Endothelial cell (in vitro differentiated cells): ENCODE data around the gene OR5B12. TPM values are rescaled to one million over a fixed set of nuclear protein-coding genes. Genes with fewer than 3 reads are reported as not detected.

Experiments
- DNase-seq: peaks from one replicate; pipeline ENCODE4 v3.0.0; 2021; ENCODE audit warnings: low spot score
- H3K27ac Mint-ChIP-seq: one replicate; pipeline ENCODE4 v1.8.0; 2021; ENCODE audit warnings: mixed read lengths, inconsistent platforms; ENCODE audit not compliant: unreplicated experiment
- H3K27me3 Mint-ChIP-seq: one replicate; pipeline ENCODE4 v1.8.0; 2021; ENCODE audit warnings: mild to moderate bottlenecking, moderate library complexity, mixed read lengths, inconsistent platforms; ENCODE audit not compliant: unreplicated experiment
- H3K36me3 Mint-ChIP-seq: one replicate; pipeline ENCODE4 v1.8.0; 2021; ENCODE audit warnings: mild to moderate bottlenecking, low read depth, mixed read lengths, inconsistent platforms; ENCODE audit not compliant: unreplicated experiment
- H3K4me1 Mint-ChIP-seq: one replicate; pipeline ENCODE4 v1.8.0; 2021; ENCODE audit warnings: mild to moderate bottlenecking, mixed read lengths, inconsistent platforms; ENCODE audit not compliant: unreplicated experiment
- H3K4me3 Mint-ChIP-seq: one replicate; pipeline ENCODE4 v1.8.0; 2021; ENCODE audit warnings: mild to moderate bottlenecking, mixed read lengths, inconsistent platforms; ENCODE audit not compliant: unreplicated experiment
- H3K9me3 Mint-ChIP-seq: one replicate; pipeline ENCODE4 v1.8.0; 2021; ENCODE audit warnings: mixed read lengths, inconsistent platforms; ENCODE audit not compliant: unreplicated experiment
- CTCF ChIP-seq: fragments of 200-600 bp; sonication (generic); IDR thresholded peaks from one replicate; pipeline ENCODE4 v1.5.0; 2021; ENCODE audit warnings: antibody characterized with exemption; ENCODE audit not compliant: unreplicated experiment
- total RNA-seq: library from RNA; stranded (reverse); fragmentation: NEBNext Ultra II Directional; extraction: Animal tissue kit (Norgen Biotek cat#: 25700); gene quantifications from one replicate; pipeline ENCODE4 v1.2.1, GENCODE V29; 2021; ENCODE audit not compliant: unreplicated experiment

The OR5B12 gene
- total RNA-seq, 1 donor from 2014 or later, result not detected

- no peak for DNase-seq
- Mint-ChIP-seq H3K4me1 (no peaks in the 10 kb centered on the region), H3K4me3 (no peak overlapping the region), H3K36me3 (no peaks in the 10 kb centered on the region), H3K9me3 (no peaks in the 10 kb centered on the region), H3K27ac (no peak overlapping the region), H3K27me3 (peaks cover 3% of the 10 kb centered on the region)
- TF ChIP-seq CTCF, result no peak
Measured at GRCh38 chr11:58438486-58438885, 3.5 kb downstream of the OR5B12 start.

- no peak for TF ChIP-seq CTCF
- no peaks in the 10 kb centered on the region for H3K36me3 Mint-ChIP-seq
- H3K4me1 Mint-ChIP-seq, result no peaks in the 10 kb centered on the region
- H3K4me3 Mint-ChIP-seq, result no peak overlapping the region
- no peak overlapping the region for H3K27ac Mint-ChIP-seq
- H3K27me3 Mint-ChIP-seq, result peaks cover 2% of the 10 kb centered on the region
- H3K9me3 Mint-ChIP-seq, result no peaks in the 10 kb centered on the region
- no peak for DNase-seq
Measured at GRCh38 chr11:58434217-58434616, 7.8 kb downstream of the OR5B12 start.

GRCh38 chr11:58433638-58434203, 8.3 kb downstream of the OR5B12 start:
- H3K9me3 Mint-ChIP-seq, result no peaks in the 10 kb centered on the region
- TF ChIP-seq CTCF, result no peak
- no peak overlapping the region for H3K4me3 Mint-ChIP-seq
- no peak overlapping the region for H3K27ac Mint-ChIP-seq
- DNase-seq, result no peak
- no peaks in the 10 kb centered on the region for H3K4me1 Mint-ChIP-seq
- peaks cover 2% of the 10 kb centered on the region for H3K27me3 Mint-ChIP-seq
- H3K36me3 Mint-ChIP-seq, result no peaks in the 10 kb centered on the region

- no peak for TF ChIP-seq CTCF
- no peak for DNase-seq
- H3K27ac Mint-ChIP-seq, result no peak overlapping the region
- no peaks in the 10 kb centered on the region for H3K9me3 Mint-ChIP-seq
- H3K36me3 Mint-ChIP-seq, result no peaks in the 10 kb centered on the region
- no peak overlapping the region for H3K4me3 Mint-ChIP-seq
- no peaks in the 10 kb centered on the region for H3K4me1 Mint-ChIP-seq
- H3K27me3 Mint-ChIP-seq, result no peaks in the 10 kb centered on the region
Measured at GRCh38 chr11:58429273-58429672, 12.8 kb downstream of the OR5B12 start.

GRCh38 chr11:58428021-58428420, 14.0 kb downstream of the OR5B12 start, which contains the start of gene OR5B2:
Gene OR5B2 (minus strand): TSS chr11:58428121. CDS start chr11:58423261, 4,860 bp downstream.
- Mint-ChIP-seq H3K4me1 (no peaks in the 10 kb centered on the region), H3K4me3 (no peak within 1 kb of the TSS), H3K9me3 (no peaks in the 10 kb centered on the region), H3K36me3 (no peaks in the 10 kb centered on the region), H3K27ac (no peak within 1 kb of the TSS), H3K27me3 (no peaks in the 10 kb centered on the region)
- no peak for TF ChIP-seq CTCF
- DNase-seq, result no peak
